Stomach (tissue), 4 donors: Measurements from ENCODE around the gene TMEM17.

Experiments
- EP300 ChIP-seq: sonication (generic); formaldehyde crosslinking; IDR thresholded peaks from one replicate; pipeline ENCODE4 v1.6.1; 2017; ENCODE audit warnings: antibody characterized with exemption
- POLR2A ChIP-seq, 4 donors: fragments of 450-650 bp; IDR thresholded peaks; one replicate each; pipeline ENCODE4 v1.6.1; 2016; ENCODE audit warnings: antibody characterized with exemption in 4 of 4, control low read depth in 2 of 4, mild to moderate bottlenecking in 1 of 4, moderate library complexity in 1 of 4
- TF ChIP-seq, protein P1 (sequence below), 7 experiments: fragments of 450-650 bp in 4 of 7; fragments of 200-600 bp in 3 of 7; sonication (generic) in 3 of 7; IDR thresholded peaks; one replicate each; pipeline ENCODE4 v1.5.1; 2016 to 2019; ENCODE audit warnings: antibody characterized with exemption in 7 of 7, control low read depth in 2 of 7, mild to moderate bottlenecking in 1 of 7

DNA sequence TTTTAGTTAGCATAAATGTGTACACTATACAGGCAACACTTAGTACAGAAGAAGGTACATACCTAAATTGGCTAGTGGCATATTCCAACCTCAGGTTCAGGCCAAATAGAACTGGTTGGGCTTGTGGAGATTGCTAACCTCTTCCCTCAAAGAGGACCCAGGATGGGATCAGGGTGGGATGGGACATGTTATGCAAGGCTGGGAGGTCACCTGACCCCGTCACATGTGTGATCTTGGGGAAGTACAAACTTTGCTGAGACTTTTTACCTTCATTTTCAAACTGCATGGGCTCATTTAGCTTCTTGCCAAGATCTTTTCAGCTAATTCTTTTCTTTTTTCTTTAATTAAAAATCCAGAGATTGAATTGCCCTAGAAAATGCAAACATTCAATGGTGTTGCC lies 36.9 kb downstream of the TMEM17 start:
- TF ChIP-seq, protein P1, sequence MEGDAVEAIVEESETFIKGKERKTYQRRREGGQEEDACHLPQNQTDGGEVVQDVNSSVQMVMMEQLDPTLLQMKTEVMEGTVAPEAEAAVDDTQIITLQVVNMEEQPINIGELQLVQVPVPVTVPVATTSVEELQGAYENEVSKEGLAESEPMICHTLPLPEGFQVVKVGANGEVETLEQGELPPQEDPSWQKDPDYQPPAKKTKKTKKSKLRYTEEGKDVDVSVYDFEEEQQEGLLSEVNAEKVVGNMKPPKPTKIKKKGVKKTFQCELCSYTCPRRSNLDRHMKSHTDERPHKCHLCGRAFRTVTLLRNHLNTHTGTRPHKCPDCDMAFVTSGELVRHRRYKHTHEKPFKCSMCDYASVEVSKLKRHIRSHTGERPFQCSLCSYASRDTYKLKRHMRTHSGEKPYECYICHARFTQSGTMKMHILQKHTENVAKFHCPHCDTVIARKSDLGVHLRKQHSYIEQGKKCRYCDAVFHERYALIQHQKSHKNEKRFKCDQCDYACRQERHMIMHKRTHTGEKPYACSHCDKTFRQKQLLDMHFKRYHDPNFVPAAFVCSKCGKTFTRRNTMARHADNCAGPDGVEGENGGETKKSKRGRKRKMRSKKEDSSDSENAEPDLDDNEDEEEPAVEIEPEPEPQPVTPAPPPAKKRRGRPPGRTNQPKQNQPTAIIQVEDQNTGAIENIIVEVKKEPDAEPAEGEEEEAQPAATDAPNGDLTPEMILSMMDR (IDR thresholded peaks at IDR 0.05), result no peak
- TF ChIP-seq POLR2A (IDR thresholded peaks at IDR 0.05) (no peak), EP300 (no peak)
